ENCODE measurements around the gene MFSD12.

MFSD12 gene

GRCh38 chr19:3555653-3556422, 1.5 kb downstream of the MFSD12 start:
- no peak for DNase-seq

- no peak for DNase-seq
Observed at GRCh38 chr19:3554254-3555083, 2.9 kb downstream of the MFSD12 start.

GRCh38 chr19:3551792-3552095, 5.6 kb downstream of the MFSD12 start:
- DNase-seq, result no peak

DNA sequence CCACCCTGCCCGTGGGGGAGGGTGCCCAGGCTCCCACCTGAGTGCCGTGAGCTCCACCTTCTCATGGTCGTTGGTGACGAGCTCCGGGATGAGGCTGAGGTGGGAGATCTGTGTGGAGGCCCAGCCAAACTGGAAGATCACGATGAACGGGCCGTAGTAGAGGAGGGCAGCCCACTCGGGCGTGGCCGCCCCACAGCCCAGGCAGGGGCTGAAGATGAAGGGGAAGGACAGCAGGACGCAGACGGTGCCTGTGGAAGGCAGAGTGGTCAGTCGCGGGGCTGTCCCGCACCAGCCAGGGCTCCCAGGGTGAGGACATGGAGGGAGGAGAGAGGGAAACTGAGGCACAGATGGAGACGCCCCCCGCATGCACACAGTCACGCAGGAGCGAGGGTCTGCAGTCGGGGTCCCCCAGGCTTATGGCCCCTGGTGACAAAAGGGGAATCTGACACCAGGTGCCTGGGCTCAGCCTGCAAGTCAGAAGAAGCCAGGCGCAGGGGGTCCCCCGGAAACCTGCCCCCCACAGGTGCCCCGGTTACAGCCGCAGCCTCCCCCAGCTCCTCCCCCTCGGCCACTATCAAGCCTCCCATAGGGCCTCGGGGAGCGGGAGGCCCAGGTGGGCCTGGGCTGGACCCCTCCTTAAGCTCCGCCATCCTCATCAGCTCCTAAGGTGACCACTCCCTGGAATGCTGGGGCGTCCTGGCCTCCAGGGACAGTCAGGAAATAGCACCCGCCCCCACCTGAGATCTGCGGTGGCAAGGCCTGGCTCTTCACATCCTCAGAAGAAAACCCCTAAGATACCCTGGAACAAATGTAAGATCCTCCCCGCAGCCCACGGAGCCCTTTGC, 6.2 kb downstream of the MFSD12 start:
- no peak for DNase-seq

DNA sequence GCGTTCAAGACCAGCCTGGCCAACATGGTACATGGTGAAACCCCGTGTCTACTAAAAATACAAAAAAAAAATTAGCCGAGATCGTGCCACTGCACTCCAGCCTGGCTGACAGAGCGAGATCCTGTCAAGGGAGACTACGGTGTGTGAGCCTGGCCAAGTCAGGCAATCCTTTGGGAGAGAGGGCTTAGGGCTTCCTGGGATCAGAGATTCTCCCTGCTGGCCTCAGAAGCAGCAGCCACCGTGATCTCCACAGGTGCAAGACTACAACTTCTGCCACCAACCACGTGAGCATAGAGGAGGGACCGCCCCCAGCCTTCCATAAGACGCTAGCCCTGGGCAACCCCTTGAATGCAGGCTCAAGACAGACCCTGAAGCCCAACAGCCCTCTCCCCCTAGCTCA, 7.6 kb downstream of the MFSD12 start:
- no peak for DNase-seq

DNA sequence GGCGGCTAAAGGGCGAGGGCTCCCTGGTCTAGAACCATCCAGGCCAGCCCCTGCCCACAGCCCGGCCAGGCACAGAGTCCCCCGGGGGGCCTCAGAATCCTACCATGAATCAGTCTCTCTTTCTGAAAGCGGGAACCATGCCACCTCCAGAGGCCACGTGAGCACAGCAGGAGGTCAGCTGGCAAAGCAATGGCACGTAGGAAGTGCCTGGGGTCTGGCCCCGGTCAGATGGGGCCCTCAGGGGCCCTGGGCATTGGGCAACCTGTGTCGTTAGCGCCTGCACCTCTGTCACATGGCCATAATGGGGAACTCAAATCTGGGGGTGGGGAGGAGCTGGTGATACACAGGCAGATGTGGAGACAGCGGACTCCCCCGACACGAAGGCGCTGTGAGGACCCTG, 8.8 kb downstream of the MFSD12 start:
- DNase-seq, result no peak

GRCh38 chr19:3547767-3548282, 9.6 kb downstream of the MFSD12 start:
- DNase-seq, result no peak

DNA sequence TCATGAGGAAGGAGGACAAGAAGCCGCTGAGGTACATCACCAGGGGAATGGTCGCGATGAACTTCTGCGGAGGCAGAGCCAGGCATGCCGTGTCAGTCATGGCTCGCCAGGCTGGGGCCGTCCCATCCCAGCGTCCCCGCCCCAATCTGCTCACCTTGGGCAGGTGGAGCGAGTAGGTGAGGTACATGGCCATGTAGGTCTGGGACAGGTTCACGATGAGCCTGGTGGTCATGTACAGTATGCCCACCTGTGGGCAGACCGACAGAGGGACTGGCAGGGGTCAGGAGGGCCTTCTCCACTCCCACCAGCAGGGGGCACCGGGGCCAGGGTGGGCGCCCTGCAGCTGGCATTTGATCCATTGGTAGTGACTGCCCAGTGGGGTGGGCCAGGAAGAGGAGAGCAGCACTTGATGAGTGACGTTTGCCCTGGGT, 10.1 kb downstream of the MFSD12 start:
- peak in 1 of 2 experiments; percentile 27 for DNase-seq

DNA sequence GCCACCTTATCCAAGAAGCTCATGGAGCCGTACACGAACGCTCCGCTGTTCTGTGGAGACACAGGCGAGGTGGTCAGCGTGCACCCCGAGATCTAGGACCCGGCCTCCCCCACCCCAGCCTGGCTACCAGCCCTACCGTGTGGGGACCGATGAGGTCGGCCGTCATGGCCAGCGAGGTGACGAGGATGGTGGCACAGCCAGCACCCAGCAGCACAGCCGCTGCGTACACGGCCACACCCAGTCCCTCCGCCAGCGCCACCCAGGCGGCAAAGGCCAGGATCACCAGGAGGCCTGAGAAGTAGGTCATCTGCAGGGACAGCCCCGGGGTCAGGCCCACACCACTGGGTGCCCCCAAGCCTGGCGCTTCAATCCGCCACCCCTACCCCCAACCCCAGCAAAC, 11.3 kb downstream of the MFSD12 start:
- no peak for DNase-seq

GRCh38 chr19:3545669-3546034, 11.7 kb downstream of the MFSD12 start:
- no peak for DNase-seq

- peak in 1 of 2 experiments; percentile 38 for DNase-seq
Observed at GRCh38 chr19:3544742-3545668, 12.4 kb downstream of the MFSD12 start.

GRCh38 chr19:3544058-3544376, 13.4 kb downstream of the MFSD12 start:
- DNase-seq, result no peak

DNA sequence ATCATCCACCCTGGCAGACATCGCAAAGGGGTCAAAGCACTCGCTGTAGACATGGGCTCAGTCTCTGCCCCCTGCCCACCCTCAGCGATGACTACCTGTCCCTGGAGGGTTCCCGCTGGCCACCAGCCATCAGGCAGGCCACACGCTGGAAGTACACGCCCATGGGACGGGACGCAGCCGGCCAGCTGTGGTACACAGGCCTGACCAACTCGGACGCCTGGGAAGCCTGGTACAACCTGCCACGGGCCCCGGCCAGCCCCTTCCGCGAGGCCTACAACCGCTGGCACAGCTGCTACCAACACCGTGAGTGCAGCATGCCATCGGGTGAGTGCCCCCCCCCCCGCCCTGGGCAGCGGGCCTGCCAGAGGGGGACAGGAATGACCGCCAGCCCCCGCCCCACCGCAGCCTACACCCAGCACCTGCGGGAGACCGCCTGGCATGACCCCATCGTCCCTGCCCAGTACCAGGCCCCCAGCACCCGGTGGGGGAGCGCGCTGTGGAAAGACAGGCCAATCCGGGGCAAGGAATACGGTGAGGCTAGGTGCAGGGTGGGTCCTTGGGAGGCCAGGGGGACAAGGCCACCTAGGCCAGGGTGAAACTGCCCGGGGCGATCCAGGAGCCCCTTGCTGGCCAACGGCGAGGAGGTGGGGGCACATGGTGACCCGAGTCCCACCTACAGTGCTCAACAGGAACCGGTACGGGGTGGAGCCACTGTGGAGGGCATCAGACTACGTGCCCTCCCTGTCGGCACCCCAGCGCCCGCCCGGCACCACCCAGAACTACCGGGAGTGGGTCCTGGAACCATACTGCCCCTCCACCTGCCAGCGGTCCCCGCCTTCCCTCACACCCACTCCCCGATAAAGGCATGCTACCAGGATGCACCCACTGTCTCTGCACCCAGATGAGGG, 14.0 kb downstream of the MFSD12 start:
- DNase-seq, result no peak

GRCh38 chr19:3539756-3540118, 17.6 kb downstream of the MFSD12 start:
- DNase-seq, result no peak

- DNase-seq, result no peak
Observed at GRCh38 chr19:3538965-3539755, 18.2 kb downstream of the MFSD12 start, which contains the start of gene TEKTIP1. Gene TEKTIP1 (plus strand): TSS chr19:3539174. CDS start chr19:3539178, 4 bp downstream.

DNA sequence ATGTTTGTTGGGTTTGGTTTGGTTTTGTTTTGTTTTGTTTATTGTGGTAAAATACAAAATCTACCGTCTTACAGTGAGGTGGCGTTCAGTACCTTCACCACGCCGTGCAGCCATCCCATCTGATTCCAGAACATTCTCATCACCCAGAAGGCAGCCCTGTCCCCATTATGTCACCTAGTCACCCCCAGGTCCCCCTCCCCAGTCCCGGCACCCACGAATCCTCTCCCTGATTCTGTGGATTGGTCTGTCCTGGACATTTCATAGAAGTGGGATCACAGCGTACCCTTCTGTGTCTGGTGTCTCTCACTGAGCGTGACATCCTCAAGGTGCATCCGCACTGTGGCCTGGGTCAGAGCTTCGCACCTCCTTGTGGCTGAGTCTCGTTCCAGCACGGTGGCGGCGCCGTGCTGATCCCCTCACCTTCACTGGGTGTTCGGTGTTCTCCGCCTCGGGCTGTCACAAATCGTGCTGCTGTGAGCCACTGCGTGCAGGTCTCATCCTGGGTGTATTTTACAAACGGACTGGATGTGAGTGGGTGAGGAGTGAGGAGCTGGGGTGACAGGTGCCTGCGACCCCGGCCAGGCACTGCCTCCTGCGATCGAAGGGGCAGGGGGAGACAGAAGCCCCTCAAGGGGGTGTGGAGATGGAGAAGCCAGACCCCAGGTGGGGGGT, 19.0 kb downstream of the MFSD12 start:
- no peak for DNase-seq

DNA sequence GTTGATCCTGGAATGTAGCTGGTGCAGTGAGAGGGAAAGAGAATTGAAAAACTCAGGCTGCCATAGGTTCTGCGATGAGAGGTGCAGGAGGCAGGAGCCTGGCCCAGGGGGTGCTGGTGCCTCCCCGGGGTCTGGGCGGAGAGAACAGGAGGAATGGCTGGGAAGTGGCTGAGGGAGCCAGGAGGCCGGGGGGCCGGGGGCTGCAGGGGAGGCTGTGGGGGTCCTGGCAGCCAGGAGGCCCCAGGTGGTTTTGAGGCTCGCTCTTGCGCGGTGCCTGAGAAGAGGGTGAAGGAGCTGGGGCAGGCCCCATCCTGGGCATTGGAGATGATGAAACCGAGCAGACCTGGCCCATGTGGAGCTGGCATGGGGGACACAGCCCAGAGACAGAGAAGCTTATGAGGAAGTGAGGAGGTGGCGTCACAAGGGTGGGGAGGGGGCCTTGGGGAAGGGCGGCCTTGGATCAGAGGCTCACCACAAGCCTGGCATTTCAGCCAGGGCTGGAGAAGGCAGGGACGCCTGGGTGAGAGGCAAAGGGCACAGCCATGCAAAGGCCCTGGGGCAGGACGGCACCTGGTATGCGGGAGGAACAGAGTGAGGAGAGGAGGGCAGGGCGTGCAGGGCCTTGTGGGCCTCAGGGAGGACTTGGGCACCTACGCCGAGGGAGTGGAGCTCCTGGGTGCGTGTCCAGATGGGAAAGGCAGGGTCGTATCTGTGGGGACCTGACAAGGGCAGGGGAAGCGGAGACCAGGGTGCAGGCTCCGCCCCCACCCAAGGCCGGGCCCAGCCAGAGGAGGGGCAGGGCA, 19.7 kb downstream of the MFSD12 start:
- DNase-seq, result no peak

DNA sequence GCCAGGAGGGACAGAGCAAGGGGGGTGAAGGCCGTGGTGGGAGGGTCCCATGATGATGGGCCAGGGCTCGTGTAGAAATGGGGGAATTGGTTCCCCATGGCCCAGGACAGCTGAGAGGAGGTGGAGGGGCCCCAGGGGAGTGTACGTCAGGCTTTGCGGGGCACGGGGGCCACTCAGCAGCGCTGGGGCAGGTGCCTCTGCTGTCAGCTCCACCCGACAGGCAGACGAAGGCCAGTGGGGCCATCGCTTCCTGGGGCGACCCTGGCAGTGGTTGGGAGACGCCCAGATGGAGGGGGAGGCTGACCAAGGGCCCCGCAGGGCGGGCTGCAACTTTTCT, 20.3 kb downstream of the MFSD12 start:
- DNase-seq, result no peak

Data from NCI-H524 (cell line).